GM13977 (cell line): ENCODE results near the gene RSPO1.

Experiments
- DNase-seq: peaks from one replicate; pipeline ENCODE4 v3.0.0; 2012; ENCODE audit warnings: low spot score
- CTCF ChIP-seq: IDR thresholded peaks from 2 replicates; pipeline ENCODE4 v1.5.1; 2012; ENCODE audit warnings: mild to moderate bottlenecking, control low read depth; ENCODE audit not compliant: insufficient read depth; ENCODE audit errors: extremely low read depth, missing control alignments
- in situ Hi-C: fragments of 300-500 bp; cut with MboI; formaldehyde crosslinking; loops from one replicate; pipeline ENCODE4 v1.12.0; 2022; ENCODE audit warnings: low sequenced_read_pairs, low pct_unique_long_range_greater_than_20kb, mixed read lengths, inconsistent platforms; ENCODE audit not compliant: unreplicated experiment

RSPO1 gene

DNA sequence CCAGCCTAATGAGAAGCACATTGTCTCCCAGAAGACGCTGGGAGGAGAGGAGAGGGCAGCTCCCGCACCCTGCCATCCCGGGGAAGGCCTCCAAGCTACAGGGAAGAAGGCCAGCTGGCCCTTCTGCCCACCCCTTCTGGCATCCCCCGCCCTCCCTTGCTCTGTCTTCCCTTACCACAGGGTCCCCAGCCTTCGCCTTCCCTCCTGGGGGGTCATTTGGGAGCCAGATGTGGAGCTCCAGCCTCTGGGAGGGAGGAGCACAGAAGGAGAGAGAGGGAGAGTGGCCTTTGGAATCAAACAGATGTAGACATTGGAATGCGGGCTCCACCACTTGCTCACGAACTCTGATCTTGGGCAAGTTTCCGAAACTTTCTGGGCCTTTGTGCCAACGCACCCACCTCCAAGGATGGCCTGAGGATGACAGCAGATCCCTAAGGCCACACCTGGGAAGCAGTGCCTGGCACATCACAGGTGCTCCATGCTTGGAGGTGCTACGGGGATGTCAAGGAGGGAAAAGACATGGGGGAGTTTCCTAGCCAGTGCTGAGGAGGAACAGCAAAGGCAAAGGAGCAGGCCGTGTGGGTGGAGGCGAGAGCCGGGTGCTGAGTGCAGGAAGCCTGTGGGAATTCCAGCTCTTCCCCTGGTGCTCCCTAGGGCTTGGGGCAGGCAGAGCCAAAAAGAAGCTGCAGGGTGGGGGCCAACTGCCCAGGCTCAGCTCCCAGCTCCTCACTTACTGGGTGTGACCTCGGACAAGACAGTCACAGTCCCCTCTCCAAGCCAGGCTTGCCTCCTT is 23.1 kb upstream of the RSPO1 start:
- in situ Hi-C loops: no loop called here
- no peak for TF ChIP-seq CTCF
- no peak for DNase-seq

- in situ Hi-C loops: no loop called here
- TF ChIP-seq CTCF: no peak
- DNase-seq: no peak
These were observed 22.2 kb upstream of the RSPO1 start for GRCh38 chr1:37656881-37657280.

- no peak for DNase-seq
- in situ Hi-C loops: no loop called here
- no peak for TF ChIP-seq CTCF
These were observed 21.3 kb upstream of the RSPO1 start for GRCh38 chr1:37656026-37656425.

- in situ Hi-C loops: no loop called here
- TF ChIP-seq CTCF: no peak
- DNase-seq: no peak
These were observed 20.6 kb upstream of the RSPO1 start for GRCh38 chr1:37655274-37655673.

- in situ Hi-C loops: no loop called here
- TF ChIP-seq CTCF: no peak
- no peak for DNase-seq
These were observed 19.2 kb upstream of the RSPO1 start for GRCh38 chr1:37653906-37654305.

- no peak for TF ChIP-seq CTCF
- in situ Hi-C loops: no loop called here
- no peak for DNase-seq
These were observed 18.3 kb upstream of the RSPO1 start for GRCh38 chr1:37652976-37653375.
